Fibroblast of mammary gland (primary cell): Measurements from ENCODE around the gene NOS1AP.
"Not testable (repeated sequence)": the region's sequence is repeated elsewhere in the genome, so short reads cannot be mapped to it uniquely, and the experiment has no call there.

ENCODE experiments used
- DNase-seq: peaks from one replicate; pipeline ENCODE4 v3.0.0-alpha.2; 2010; ENCODE audit warnings: low read depth
- H3K4me3 ChIP-seq: 2 replicates; pipeline ENCODE4 v1.5.1; 2011; ENCODE audit warnings: low read depth, mild to moderate bottlenecking, low read length, moderate library complexity; ENCODE audit not compliant: control insufficient read depth
- TF ChIP-seq, protein P1 (sequence below): conservative IDR thresholded peaks from 2 replicates; pipeline ENCODE4 v1.5.1; 2011; ENCODE audit warnings: low read depth, low read length, inconsistent platforms; ENCODE audit not compliant: control insufficient read depth, insufficient read depth

Gene NOS1AP

DNA sequence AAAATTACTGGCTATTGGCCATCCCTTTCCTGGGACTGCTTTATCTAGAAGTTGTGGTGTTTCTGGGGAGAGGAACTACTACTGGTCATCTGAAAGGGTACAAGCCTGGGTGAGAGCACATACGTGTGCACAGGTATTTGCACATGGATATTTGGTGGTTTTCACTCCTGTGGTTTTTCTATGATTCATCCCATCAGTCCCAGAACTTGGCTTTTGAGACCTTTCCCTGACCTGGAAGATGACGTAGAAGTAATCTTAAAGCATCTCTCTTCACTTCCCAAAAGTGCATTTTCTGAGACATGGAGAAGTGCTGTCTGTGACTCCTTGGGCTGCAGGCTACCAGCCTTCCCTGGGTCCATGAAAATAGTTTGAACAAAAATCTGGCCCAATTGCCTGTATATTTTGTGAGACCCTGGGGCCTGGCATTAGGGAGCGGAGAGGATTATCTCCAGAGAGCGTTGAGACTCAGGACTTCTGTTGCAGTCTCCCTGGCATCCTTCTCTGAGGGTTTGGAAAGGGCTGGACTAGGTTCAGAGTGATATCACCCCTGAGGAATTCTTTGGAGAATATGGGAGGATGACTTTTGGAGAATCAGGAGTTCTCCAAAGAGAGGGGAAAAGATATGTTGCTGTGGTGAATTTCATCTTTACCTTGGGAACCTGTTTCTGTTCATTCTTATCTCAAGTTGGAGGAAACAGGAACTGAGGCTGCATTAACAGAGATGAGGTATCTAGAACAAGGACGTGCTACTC is 130.8 kb downstream of the NOS1AP start:
- DNase-seq = peak; percentile 22
- no peak overlapping the region for H3K4me3 ChIP-seq
- TF ChIP-seq, protein P1, sequence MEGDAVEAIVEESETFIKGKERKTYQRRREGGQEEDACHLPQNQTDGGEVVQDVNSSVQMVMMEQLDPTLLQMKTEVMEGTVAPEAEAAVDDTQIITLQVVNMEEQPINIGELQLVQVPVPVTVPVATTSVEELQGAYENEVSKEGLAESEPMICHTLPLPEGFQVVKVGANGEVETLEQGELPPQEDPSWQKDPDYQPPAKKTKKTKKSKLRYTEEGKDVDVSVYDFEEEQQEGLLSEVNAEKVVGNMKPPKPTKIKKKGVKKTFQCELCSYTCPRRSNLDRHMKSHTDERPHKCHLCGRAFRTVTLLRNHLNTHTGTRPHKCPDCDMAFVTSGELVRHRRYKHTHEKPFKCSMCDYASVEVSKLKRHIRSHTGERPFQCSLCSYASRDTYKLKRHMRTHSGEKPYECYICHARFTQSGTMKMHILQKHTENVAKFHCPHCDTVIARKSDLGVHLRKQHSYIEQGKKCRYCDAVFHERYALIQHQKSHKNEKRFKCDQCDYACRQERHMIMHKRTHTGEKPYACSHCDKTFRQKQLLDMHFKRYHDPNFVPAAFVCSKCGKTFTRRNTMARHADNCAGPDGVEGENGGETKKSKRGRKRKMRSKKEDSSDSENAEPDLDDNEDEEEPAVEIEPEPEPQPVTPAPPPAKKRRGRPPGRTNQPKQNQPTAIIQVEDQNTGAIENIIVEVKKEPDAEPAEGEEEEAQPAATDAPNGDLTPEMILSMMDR = no peak

DNA sequence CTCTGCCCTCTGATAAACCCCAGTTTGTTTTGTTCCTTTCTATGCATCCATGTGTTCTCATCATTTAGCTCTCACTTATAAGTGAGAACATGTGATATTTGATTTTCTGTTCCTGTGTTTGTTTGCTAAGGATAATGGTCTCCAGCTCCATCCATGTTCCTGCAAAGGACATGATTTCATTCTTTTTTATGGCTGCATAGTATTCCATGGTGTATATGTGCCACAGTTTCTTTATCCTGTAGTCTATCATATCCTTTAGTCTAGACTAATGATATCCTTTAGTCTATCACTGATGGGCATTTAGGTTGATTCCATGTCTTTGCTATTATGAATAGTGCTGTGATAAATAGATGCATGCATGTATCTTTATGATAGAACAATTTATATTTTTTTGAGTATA is 131.6 kb downstream of the NOS1AP start:
- H3K4me3 ChIP-seq, DNase-seq: not testable (repeated sequence)

DNA sequence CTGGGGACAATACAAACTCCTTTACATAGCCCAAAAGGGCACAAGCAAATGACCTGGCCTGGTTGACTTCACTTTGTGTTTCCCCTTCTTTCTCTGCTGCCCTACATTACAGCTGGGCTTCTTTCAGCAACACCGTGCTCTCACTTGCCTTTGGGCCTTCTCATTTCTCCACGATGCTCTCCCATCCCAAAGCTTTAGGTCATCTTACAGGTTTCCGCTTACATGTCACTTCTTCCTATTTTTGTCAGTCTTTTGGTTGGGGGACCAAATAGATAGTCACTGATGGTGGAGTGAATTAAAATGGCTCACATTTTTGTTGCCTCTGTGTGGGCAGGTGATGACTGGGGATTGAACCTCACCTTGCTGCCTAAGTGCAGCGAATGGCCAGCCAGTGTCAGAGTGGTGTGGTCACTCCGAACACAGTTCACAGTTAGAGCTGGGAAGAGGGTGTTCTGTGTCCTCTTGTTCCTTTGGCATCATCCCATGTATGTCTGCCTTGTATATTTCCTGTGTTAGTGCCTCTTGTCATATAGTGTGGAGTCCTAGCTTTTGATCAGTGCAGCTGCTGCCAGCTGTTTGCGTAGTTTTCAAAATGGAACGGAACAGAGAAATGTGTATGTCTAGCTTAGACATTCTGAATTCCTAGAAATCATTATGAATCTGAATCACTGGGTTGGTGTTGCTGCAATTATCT is 134.8 kb downstream of the NOS1AP start:
- no peak overlapping the region for H3K4me3 ChIP-seq
- TF ChIP-seq, protein P1 = no peak
- no peak for DNase-seq

DNA sequence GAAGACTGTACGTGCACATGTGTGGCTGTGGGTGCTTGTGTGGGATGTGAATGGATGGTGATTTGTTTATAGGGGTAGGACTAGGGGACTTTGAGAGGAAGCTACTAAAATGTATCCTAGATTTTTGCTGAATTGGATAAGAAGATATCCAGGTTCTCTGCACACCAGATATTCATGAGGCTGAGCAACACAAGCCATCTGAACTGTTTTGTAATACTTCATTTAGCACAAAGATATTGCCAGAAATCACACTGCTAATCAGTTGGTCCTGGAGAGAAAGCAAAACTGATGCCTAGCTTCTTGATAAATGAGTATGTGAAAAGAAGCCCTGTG is 135.3 kb downstream of the NOS1AP start:
- TF ChIP-seq, protein P1 = no peak
- DNase-seq = no peak
- H3K4me3 ChIP-seq = no peak overlapping the region

DNA sequence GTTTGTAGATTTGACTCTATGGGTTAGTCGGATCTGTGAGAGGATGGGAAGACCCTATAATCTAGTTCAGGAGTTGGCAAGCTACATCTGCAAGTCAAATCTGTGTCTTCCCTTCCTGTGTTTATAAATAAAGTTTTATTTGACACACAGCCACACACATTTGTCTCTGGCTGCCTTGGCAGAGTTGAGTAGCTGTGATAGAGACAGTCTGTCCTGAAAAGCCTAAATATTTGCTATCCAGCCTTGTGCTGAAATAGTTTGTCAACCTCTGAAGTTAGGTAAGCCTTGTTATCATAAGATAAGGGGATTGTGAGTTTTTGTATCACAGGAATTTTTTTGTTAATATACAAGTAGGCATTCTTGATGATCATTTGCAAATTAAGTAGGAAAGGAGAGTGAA is 136.8 kb downstream of the NOS1AP start:
- no peak for DNase-seq
- TF ChIP-seq, protein P1 = no peak
- H3K4me3 ChIP-seq = no peak overlapping the region

DNA sequence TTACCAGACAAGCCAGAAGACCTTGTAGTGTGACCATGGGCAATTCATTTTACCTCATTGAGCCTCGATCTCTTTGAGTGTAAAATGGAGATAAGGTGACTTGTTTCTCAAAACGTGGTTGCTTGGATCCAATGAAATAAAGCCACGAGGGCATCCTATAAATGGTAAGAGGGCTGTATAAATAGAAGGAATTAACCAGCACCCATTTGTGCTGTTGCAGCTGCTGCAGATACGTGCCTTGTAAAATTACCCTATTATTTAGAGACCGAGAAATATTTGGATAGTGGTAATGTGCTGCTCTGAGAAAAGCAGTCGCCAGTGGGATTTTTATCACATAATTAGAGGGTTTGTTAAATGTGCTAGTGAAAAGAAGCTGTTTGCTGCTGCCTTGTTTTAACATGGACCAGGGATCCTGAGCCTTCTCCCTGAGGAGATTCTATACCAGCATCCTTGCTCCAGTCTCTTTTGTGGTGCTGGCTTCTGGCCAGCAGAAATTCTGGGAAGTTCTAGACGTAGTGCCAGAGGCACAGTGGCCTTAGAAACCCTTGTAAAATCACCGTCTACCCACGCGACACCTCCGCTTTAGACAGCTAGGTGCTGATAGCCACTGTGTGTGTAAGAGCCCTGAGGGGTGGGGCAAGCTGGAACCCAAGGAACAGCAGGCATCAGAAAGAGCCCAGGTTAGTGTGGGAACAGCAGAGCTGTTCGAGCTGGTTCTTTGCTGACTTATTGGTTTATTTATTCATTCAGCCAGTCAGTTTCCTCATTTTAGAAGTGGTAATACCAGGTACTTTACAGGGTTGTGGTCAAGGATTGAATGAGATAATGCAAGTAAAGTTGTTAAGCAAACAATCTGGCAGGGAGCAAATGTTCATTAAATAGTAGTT is 137.5 kb downstream of the NOS1AP start:
- TF ChIP-seq, protein P1 = no peak
- DNase-seq = peak; percentile 5
- no peak overlapping the region for H3K4me3 ChIP-seq

DNA sequence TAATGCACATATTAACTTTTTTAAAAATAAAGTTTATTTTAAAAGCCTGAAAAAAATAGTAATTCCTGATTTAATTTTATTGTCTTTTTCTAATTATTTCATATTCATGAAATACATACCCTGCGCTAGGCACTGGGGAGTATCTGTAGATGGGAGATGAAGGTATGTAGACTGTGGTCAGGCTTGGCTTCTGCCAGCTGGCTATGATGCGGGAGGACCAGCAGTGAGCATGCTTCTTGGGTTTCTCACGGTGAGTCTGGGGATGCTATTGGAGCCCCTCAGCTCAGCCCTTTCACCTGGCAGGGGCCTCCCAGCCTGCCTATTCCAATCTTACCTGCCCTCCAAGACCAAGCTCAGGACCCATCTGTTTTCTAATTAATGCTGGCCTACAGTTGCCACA is 138.4 kb downstream of the NOS1AP start:
- DNase-seq = no peak
- TF ChIP-seq, protein P1 = no peak
- H3K4me3 ChIP-seq = no peak overlapping the region
